Panc1 (cell line): Measurements from ENCODE around the gene RANBP1. TPM values are rescaled to one million over a fixed set of nuclear protein-coding genes. Genes with fewer than 3 reads are reported as not detected.

Experiments
- ATAC-seq: fragments of 200-7000 bp; cut with Tn5 transposase; 2 replicates; pipeline ENCODE4 v1.9.1; 2020; ENCODE audit warnings: mild to moderate bottlenecking, moderate library complexity
- BruUV-seq: library from RNA; stranded (reverse); fragments of 400-500 nt; replicated peaks from 2 replicates; lab custom pipeline; 2021; lab: Mats Ljungman, UMichigan
- CTCF ChIA-PET: fragments of 300-600 bp; sonication (Branson Sonifier 250); formaldehyde crosslinking; loops from one replicate; lab custom pipeline; 2022; ENCODE audit warnings: antibody characterized with exemption; lab: Charles Lee
- POLR2A ChIA-PET: fragments of 300-600 bp; sonication (Branson Sonifier 250); formaldehyde crosslinking; loops from one replicate; lab custom pipeline; 2022; ENCODE audit warnings: antibody characterized with exemption; lab: Charles Lee
- DNase-seq: peaks from one replicate; pipeline ENCODE4 v3.0.0-alpha.2; 2010; ENCODE audit warnings: low read depth, low spot score
- H3K27ac ChIP-seq: 2 replicates; pipeline ENCODE4 v1.5.1; 2011; ENCODE audit warnings: mild to moderate bottlenecking, low read length, inconsistent platforms
- H3K27me3 ChIP-seq: fragments of 200-500 bp; sonication (Bioruptor generic); 2 replicates; pipeline ENCODE4 v1.6.0; 2014; ENCODE audit warnings: low read length, inconsistent platforms; ENCODE audit not compliant: control insufficient read depth, insufficient read depth
- H3K36me3 ChIP-seq: fragments of 200-500 bp; sonication (Bioruptor generic); 2 replicates; pipeline ENCODE4 v1.5.1; 2014; ENCODE audit warnings: inconsistent platforms, mild to moderate bottlenecking, low read length, moderate library complexity; ENCODE audit not compliant: control insufficient read depth, insufficient read depth
- H3K4me1 ChIP-seq: 2 replicates; pipeline ENCODE4 v1.5.1; 2011; ENCODE audit warnings: inconsistent platforms, mild to moderate bottlenecking, low read length, moderate library complexity; ENCODE audit not compliant: control insufficient read depth, insufficient read depth
- H3K4me3 ChIP-seq, 2 experiments: 2 replicates each; pipeline ENCODE4 v1.5.1; 2011 to 2012; ENCODE audit warnings: low read depth in 2 of 2, low read length in 2 of 2, mild to moderate bottlenecking in 2 of 2, inconsistent platforms in 1 of 2, moderate library complexity in 1 of 2
- H3K9me3 ChIP-seq: fragments of 200-500 bp; sonication (Bioruptor generic); 2 replicates; pipeline ENCODE4 v1.5.1; 2014; ENCODE audit warnings: low read depth, mild to moderate bottlenecking, inconsistent platforms, low read length, moderate library complexity; ENCODE audit not compliant: control insufficient read depth, insufficient read depth
- POLR2AphosphoS5 ChIP-seq: IDR thresholded peaks from 2 replicates; pipeline ENCODE4 v1.6.1; 2012; ENCODE audit warnings: mild to moderate bottlenecking, low read depth, low read length, moderate library complexity
- SIN3A ChIP-seq: IDR thresholded peaks from 2 replicates; pipeline ENCODE4 v1.6.1; 2012; ENCODE audit warnings: low read depth, mild to moderate bottlenecking, low read length, moderate library complexity, borderline replicate concordance; ENCODE audit not compliant: insufficient read depth
- TCF7L2 ChIP-seq: IDR thresholded peaks from 2 replicates; pipeline ENCODE4 v1.6.1; 2011; ENCODE audit warnings: mild to moderate bottlenecking, low read depth, low read length, inconsistent platforms
- in situ Hi-C: cut with HindIII; loops from 2 replicates; pipeline ENCODE4 v1.10.0; 2016; ENCODE audit warnings: low sequenced_read_pairs, low pct_unique_long_range_greater_than_20kb
- intact Hi-C: fragments of 100-400 bp; cut with micrococcal nuclease; formaldehyde crosslinking; loops from one replicate; pipeline ENCODE4 v1.10.0; 2022; ENCODE audit not compliant: unreplicated experiment
- total RNA-seq: library from RNA; stranded (reverse); gene quantifications from one replicate; pipeline ENCODE4 v1.2.1, GENCODE V29; 2021; ENCODE audit not compliant: unreplicated experiment
- TF ChIP-seq, protein P1 (sequence below), 2 experiments: IDR thresholded peaks; 2 replicates each; pipeline ENCODE4 v1.6.1; 2011 to 2012; ENCODE audit warnings: low read depth in 2 of 2, control low read depth in 1 of 2, low read length in 1 of 2, mild to moderate bottlenecking in 1 of 2, moderate library complexity in 1 of 2; ENCODE audit not compliant: insufficient read depth in 1 of 2
- TF ChIP-seq, protein P2 (sequence below): fragments of 450-650 bp; IDR thresholded peaks from 2 replicates; pipeline ENCODE4 v1.5.1; 2017; ENCODE audit warnings: mild to moderate bottlenecking

Gene RANBP1
- total RNA-seq, 1 experiment from 2014 or later, result 232 TPM

DNA sequence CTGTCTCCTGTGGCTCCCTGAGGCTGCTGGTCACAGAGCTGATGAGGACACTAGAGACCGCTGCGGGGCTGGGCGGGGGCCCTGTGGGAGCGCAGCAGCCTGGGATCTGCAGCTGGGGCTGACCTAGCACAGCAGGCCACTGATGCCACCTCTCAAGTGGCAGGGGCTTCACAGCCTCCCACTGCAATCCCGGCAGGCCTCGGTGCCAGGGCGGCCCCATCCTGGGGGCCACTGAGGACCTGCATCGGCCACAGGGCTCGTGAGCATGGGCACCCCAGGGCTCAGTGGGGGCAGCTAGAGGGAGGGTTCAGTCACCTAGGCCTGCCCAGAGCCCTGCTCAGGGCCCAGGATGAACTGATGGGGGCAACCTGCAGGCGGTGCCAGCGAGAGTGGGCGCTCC, 49.5 kb downstream of the RANBP1 start:
- intact Hi-C loops (no loop called here), in situ Hi-C loops (no loop called here)
- TF ChIP-seq POLR2AphosphoS5 (no peak), SIN3A (no peak)
- ATAC-seq (no peak), DNase-seq (no peak)
- ChIA-PET CTCF (no interaction called here), POLR2A (no interaction called here)
- BruUV-seq, result no TSS peak
- Histone ChIP-seq H3K4me1 (no peaks in the 10 kb centered on the region), H3K4me3 (no peak overlapping the region), H3K27me3 (no peaks in the 10 kb centered on the region), H3K36me3 (no peaks in the 10 kb centered on the region), H3K27ac (no peak overlapping the region), H3K9me3 (no peaks in the 10 kb centered on the region)

DNA sequence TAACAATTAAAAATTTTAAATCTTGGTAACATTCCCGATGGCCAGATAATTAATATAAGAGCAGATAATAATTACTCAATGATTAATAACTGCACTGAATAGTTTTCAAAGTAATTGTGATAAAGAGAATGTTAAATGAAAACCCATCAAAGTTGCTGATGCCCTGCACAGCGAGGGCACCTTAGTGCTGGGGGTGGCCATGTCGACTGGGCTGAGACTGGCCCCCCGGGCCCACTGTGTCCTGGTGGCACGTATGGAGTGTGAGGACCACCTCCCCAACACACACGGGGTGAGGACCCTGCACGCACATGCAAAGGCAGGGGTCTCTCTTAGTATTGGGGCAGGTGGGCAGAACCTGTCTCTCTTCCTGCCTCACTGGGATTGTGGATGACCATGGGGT, 50.0 kb downstream of the RANBP1 start:
- BruUV-seq, result no TSS peak
- ATAC-seq (no peak), DNase-seq (no peak)
- Histone ChIP-seq H3K4me1 (no peaks in the 10 kb centered on the region), H3K4me3 (no peak overlapping the region), H3K9me3 (no peaks in the 10 kb centered on the region), H3K27me3 (no peaks in the 10 kb centered on the region), H3K27ac (no peak overlapping the region), H3K36me3 (no peaks in the 10 kb centered on the region)
- in situ Hi-C loops, result no loop called here
- TF ChIP-seq, protein P1, sequence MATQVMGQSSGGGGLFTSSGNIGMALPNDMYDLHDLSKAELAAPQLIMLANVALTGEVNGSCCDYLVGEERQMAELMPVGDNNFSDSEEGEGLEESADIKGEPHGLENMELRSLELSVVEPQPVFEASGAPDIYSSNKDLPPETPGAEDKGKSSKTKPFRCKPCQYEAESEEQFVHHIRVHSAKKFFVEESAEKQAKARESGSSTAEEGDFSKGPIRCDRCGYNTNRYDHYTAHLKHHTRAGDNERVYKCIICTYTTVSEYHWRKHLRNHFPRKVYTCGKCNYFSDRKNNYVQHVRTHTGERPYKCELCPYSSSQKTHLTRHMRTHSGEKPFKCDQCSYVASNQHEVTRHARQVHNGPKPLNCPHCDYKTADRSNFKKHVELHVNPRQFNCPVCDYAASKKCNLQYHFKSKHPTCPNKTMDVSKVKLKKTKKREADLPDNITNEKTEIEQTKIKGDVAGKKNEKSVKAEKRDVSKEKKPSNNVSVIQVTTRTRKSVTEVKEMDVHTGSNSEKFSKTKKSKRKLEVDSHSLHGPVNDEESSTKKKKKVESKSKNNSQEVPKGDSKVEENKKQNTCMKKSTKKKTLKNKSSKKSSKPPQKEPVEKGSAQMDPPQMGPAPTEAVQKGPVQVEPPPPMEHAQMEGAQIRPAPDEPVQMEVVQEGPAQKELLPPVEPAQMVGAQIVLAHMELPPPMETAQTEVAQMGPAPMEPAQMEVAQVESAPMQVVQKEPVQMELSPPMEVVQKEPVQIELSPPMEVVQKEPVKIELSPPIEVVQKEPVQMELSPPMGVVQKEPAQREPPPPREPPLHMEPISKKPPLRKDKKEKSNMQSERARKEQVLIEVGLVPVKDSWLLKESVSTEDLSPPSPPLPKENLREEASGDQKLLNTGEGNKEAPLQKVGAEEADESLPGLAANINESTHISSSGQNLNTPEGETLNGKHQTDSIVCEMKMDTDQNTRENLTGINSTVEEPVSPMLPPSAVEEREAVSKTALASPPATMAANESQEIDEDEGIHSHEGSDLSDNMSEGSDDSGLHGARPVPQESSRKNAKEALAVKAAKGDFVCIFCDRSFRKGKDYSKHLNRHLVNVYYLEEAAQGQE (IDR thresholded peaks at IDR 0.05; ENCODE audit: insufficient read depth in 1 of 2, low read depth in 2 of 2, low read length in 1 of 2), result no peak
- TF ChIP-seq, protein P2, sequence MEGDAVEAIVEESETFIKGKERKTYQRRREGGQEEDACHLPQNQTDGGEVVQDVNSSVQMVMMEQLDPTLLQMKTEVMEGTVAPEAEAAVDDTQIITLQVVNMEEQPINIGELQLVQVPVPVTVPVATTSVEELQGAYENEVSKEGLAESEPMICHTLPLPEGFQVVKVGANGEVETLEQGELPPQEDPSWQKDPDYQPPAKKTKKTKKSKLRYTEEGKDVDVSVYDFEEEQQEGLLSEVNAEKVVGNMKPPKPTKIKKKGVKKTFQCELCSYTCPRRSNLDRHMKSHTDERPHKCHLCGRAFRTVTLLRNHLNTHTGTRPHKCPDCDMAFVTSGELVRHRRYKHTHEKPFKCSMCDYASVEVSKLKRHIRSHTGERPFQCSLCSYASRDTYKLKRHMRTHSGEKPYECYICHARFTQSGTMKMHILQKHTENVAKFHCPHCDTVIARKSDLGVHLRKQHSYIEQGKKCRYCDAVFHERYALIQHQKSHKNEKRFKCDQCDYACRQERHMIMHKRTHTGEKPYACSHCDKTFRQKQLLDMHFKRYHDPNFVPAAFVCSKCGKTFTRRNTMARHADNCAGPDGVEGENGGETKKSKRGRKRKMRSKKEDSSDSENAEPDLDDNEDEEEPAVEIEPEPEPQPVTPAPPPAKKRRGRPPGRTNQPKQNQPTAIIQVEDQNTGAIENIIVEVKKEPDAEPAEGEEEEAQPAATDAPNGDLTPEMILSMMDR, result no peak
- TF ChIP-seq SIN3A (no peak), POLR2AphosphoS5 (no peak), TCF7L2 (no peak)
- ChIA-PET POLR2A (no interaction called here), CTCF (no interaction called here)
- intact Hi-C loops, result no loop called here

DNA sequence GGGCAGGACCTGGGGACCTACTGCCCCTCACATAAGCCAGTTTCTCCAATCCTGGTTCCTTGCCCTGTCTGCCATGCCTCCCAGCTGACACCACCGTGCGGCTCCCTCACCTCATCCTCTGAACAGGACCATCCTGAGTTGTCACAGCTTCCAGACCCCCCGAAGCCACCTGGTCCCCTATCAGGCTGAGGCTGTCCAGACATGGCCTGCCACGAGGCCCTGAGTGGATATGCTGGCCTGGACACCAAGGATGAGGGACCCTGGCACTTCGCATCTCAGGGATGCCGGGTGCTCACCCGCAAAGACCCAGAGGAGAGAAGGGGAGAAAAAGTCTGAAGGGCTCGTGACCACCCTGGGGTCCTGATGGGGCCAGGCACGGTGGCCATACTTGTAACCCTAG, 50.8 kb downstream of the RANBP1 start:
- no peaks in the 10 kb centered on the region for H3K36me3 ChIP-seq
- DNase-seq, result no peak
- POLR2A ChIA-PET, result no interaction called here
- no TSS peak for BruUV-seq
- TF ChIP-seq, protein P2, result no peak
- no peaks in the 10 kb centered on the region for H3K9me3 ChIP-seq
- in situ Hi-C loops (no loop called here), intact Hi-C loops (no loop called here)
- no peaks in the 10 kb centered on the region for H3K4me1 ChIP-seq
- CTCF ChIA-PET, result interaction anchor here (0.7 kb wide), 1 partner anchor 35 kb away, joined by 3 read pairs; no protein-coding TSS in a partner anchor
- H3K4me3 ChIP-seq, result no peak overlapping the region
- no peak overlapping the region for H3K27ac ChIP-seq
- H3K27me3 ChIP-seq, result no peaks in the 10 kb centered on the region
- ATAC-seq, result no peak
